HFF-Myc (cell line): ENCODE data around the gene GNG5.
A peak's percentile ranks its signal among the peaks of the same experiment; 100 is the strongest.

Experiments
- DNase-seq: peaks from one replicate; pipeline ENCODE4 v3.0.0-alpha.2; 2011; ENCODE audit warnings: low read depth; ENCODE audit errors: extremely low read depth
- H3K4me3 ChIP-seq: replicated peaks from 2 replicates; pipeline ENCODE4 v1.5.1; 2011; ENCODE audit warnings: low read depth, mild to moderate bottlenecking, control low read depth, low read length
- TF ChIP-seq, protein P1 (sequence below): IDR thresholded peaks from 2 replicates; pipeline ENCODE4 v1.5.1; 2012; ENCODE audit warnings: mild to moderate bottlenecking, low read depth, low read length, control low read depth; ENCODE audit errors: missing control alignments

GNG5 gene

GRCh38 chr1:84506002-84506728, at the start of gene GNG5, which contains the start of gene SPATA1:
Gene GNG5, minus strand, starts transcription at chr1:84506581. Its CDS starts 490 bp downstream, at chr1:84506091.
Gene SPATA1, plus strand, starts transcription at chr1:84506386. Its CDS starts 9,974 bp downstream, at chr1:84516360.
- peak within 1 kb of the TSS; percentile 93 for H3K4me3 ChIP-seq
- peak; percentile 80 for DNase-seq
- TF ChIP-seq, protein P1, sequence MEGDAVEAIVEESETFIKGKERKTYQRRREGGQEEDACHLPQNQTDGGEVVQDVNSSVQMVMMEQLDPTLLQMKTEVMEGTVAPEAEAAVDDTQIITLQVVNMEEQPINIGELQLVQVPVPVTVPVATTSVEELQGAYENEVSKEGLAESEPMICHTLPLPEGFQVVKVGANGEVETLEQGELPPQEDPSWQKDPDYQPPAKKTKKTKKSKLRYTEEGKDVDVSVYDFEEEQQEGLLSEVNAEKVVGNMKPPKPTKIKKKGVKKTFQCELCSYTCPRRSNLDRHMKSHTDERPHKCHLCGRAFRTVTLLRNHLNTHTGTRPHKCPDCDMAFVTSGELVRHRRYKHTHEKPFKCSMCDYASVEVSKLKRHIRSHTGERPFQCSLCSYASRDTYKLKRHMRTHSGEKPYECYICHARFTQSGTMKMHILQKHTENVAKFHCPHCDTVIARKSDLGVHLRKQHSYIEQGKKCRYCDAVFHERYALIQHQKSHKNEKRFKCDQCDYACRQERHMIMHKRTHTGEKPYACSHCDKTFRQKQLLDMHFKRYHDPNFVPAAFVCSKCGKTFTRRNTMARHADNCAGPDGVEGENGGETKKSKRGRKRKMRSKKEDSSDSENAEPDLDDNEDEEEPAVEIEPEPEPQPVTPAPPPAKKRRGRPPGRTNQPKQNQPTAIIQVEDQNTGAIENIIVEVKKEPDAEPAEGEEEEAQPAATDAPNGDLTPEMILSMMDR, result no peak

DNA sequence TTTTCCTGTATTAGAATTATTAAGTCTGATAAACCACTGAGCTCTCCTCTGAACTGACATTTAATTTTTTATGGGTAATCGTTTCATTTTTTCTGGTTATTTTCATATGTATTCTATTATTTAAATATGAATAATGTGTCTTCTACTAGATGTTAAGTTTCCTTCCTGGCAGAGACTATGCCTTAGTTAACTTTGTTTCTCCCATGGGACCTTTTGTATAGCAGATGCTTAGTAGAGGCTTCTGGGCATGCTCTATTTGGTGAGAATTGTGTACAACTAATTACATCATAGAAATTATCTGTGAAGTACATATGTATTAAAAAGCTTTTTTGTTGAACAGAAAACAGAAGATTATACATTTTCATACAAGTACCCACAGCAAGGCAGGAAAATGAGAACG, 44.4 kb upstream of the GNG5 start:
- DNase-seq, result no peak
- H3K4me3 ChIP-seq, result no peak overlapping the region
- TF ChIP-seq, protein P1, result no peak

GRCh38 chr1:84541679-84542078, 35.3 kb upstream of the GNG5 start:
- TF ChIP-seq, protein P1, result peak; percentile 19
- no peak for DNase-seq
- H3K4me3 ChIP-seq, result no peak overlapping the region

- no peak for DNase-seq
- TF ChIP-seq, protein P1, result no peak
- no peak overlapping the region for H3K4me3 ChIP-seq
Observed at GRCh38 chr1:84540759-84541158, 34.4 kb upstream of the GNG5 start.

DNA sequence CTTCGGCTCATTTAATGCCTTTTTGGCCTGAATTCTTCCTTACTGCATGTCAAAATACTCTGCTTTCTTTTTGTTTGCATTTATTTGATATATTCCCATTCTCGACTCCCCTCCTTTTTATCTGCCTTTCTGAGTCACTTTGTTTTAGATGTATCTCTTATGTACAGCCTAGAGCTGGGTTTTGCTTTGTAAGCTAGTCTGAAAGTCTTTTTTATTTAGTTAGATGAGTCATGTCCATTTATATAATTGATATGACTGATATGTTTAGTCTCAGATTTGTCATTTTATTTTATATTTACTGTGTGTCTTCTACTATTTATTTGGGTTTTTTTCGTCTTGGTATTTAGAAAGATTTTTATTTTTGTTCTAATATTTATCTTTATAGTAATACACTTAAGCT, 33.6 kb upstream of the GNG5 start:
- no peak overlapping the region for H3K4me3 ChIP-seq
- no peak for DNase-seq
- TF ChIP-seq, protein P1, result no peak

DNA sequence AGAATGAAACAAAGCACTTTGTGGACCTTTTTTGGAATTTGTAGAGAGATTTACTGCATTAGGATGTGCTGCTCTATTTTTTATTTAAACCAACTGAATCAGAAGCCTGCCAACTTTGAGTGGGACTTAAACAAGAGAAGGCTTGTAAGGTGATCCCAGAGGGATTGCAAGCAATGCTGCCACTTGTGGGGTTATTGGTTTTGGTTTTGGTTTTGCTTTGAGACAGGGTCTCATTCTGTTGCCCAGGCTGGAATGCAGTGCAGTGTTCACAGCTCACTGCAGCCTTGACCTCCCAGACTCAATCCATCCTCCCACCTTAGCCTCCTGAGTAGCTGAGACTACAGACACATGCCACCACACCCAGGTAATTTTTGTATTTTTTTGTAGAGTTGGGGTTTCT, 32.2 kb upstream of the GNG5 start:
- TF ChIP-seq, protein P1, result no peak
- no peak for DNase-seq
- H3K4me3 ChIP-seq, result no peak overlapping the region

DNA sequence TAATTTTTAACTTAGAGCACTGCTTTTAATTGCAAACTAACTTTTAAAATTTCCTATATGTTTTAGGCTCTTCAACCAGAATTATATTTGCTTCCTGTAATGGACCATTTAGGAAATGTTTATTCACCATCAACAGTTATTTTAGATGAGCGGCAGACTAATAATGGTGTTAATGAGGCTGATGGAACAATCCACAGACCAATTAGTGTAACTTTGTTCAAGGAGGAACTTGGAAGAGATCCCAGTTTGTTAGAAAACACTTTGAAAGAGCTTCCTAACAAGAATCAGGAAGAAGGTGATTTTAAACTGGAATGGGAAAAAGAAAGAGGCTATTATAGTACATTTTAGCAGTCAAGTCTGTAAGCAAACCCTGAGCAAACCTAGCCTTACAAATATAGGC, 19.4 kb upstream of the GNG5 start:
- TF ChIP-seq, protein P1, result no peak

More for the DNA sequence above, 19.4 kb upstream of the GNG5 start:
- no peak for DNase-seq
- H3K4me3 ChIP-seq, result no peak overlapping the region
